GM12891 (cell line): Measurements from ENCODE around the gene NBAS.

Source experiments
- PAX5 ChIP-seq: IDR thresholded peaks from 2 replicates; pipeline ENCODE4 v1.6.1; 2011; ENCODE audit warnings: low read length, moderate library complexity, mild to moderate bottlenecking; ENCODE audit not compliant: insufficient read depth, severe bottlenecking
- POLR2A ChIP-seq: IDR thresholded peaks from 2 replicates; pipeline ENCODE4 v1.6.1; 2011; ENCODE audit warnings: low read depth, low read length, control low read depth
- POLR2AphosphoS5 ChIP-seq: IDR thresholded peaks from 2 replicates; pipeline ENCODE4 v1.6.1; 2011; ENCODE audit warnings: low read depth, low read length, control low read depth
- POU2F2 ChIP-seq: IDR thresholded peaks from 2 replicates; pipeline ENCODE4 v1.6.1; 2011; ENCODE audit warnings: low read depth, mild to moderate bottlenecking, control low read depth, low read length, moderate library complexity
- SPI1 ChIP-seq: IDR thresholded peaks from 2 replicates; pipeline ENCODE4 v1.6.1; 2011; ENCODE audit warnings: low read depth, low read length, control low read depth
- TAF1 ChIP-seq: IDR thresholded peaks from 2 replicates; pipeline ENCODE4 v1.6.1; 2011; ENCODE audit warnings: low read depth, low read length, control low read depth

GRCh38 chr2:15471606-15472005, 89.5 kb downstream of the NBAS start:
- TF ChIP-seq POLR2A: no peak
- TF ChIP-seq TAF1: no peak
- TF ChIP-seq POLR2AphosphoS5: no peak
- no peak for TF ChIP-seq POU2F2
- TF ChIP-seq SPI1: no peak
- TF ChIP-seq PAX5: no peak
